PC-3 (cell line): ENCODE measurements around the gene PCGF1. TPM values are rescaled to one million over a fixed set of nuclear protein-coding genes. Genes with fewer than 3 reads are reported as not detected.

Experiments
- ATAC-seq: fragments of 200-7000 bp; cut with Tn5 transposase; 2 replicates; pipeline ENCODE4 v1.9.1; 2020; ENCODE audit warnings: mild to moderate bottlenecking, moderate library complexity
- BruUV-seq: library from RNA; stranded (reverse); fragments of 400-500 nt; replicated peaks from 2 replicates; lab custom pipeline; 2021; lab: Mats Ljungman, UMichigan
- CTCF ChIA-PET: fragments of 300-600 bp; sonication (Branson Sonifier 250); formaldehyde crosslinking; loops from one replicate; lab custom pipeline; 2022; ENCODE audit warnings: antibody characterized with exemption; lab: Charles Lee
- POLR2A ChIA-PET: fragments of 300-600 bp; sonication (Branson Sonifier 250); formaldehyde crosslinking; loops from one replicate; lab custom pipeline; 2022; ENCODE audit warnings: antibody characterized with exemption; ENCODE audit not compliant: unreplicated experiment; lab: Charles Lee
- DNase-seq: peaks from one replicate; pipeline ENCODE4 v3.0.0-alpha.2; 2015
- H2AFZ ChIP-seq: fragments of 300-600 bp; sonication (generic); 2 replicates; pipeline ENCODE4 v1.6.0; 2016; ENCODE audit warnings: antibody characterized with exemption, low read length
- H3F3A ChIP-seq: fragments of 300-600 bp; sonication (generic); one replicate; pipeline ENCODE4 v1.6.0; 2017; ENCODE audit warnings: antibody characterized with exemption, low read length, control low read depth, mild to moderate bottlenecking; ENCODE audit not compliant: unreplicated experiment
- H3K27ac ChIP-seq: fragments of 300-600 bp; sonication (generic); 2 replicates; pipeline ENCODE4 v1.5.1; 2016; ENCODE audit warnings: mild to moderate bottlenecking, low read length
- H3K27me3 ChIP-seq: fragments of 300-600 bp; sonication (generic); 2 replicates; pipeline ENCODE4 v1.6.1; 2016; ENCODE audit warnings: low read length, mixed read lengths
- H3K36me3 ChIP-seq: fragments of 300-600 bp; sonication (generic); 2 replicates; pipeline ENCODE4 v1.6.1; 2016; ENCODE audit warnings: low read depth, mixed run types, low read length, mixed read lengths
- H3K4me1 ChIP-seq: fragments of 300-600 bp; sonication (generic); 2 replicates; pipeline ENCODE4 v1.5.1; 2016; ENCODE audit warnings: low read length; ENCODE audit not compliant: insufficient read depth
- H3K4me2 ChIP-seq: fragments of 300-600 bp; sonication (generic); 2 replicates; pipeline ENCODE4 v1.6.0; 2016; ENCODE audit warnings: low read length
- H3K4me3 ChIP-seq: fragments of 300-600 bp; sonication (generic); 2 replicates; pipeline ENCODE4 v1.5.1; 2016; ENCODE audit warnings: mild to moderate bottlenecking, low read length, mixed read lengths
- H3K79me2 ChIP-seq: fragments of 300-600 bp; sonication (generic); 2 replicates; pipeline ENCODE4 v1.6.1; 2017; ENCODE audit warnings: low read length, mixed read lengths
- H3K9ac ChIP-seq: fragments of 300-600 bp; sonication (generic); 2 replicates; pipeline ENCODE4 v1.6.0; 2016; ENCODE audit warnings: mild to moderate bottlenecking, low read length
- H3K9me2 ChIP-seq: fragments of 300-600 bp; sonication (generic); replicated peaks from 2 replicates; pipeline ENCODE4 v1.6.1; 2016; ENCODE audit warnings: mixed run types, low read length, mixed read lengths
- H3K9me3 ChIP-seq: fragments of 300-600 bp; sonication (generic); 2 replicates; pipeline ENCODE4 v1.6.1; 2016; ENCODE audit warnings: low read length, mixed read lengths
- H4K20me1 ChIP-seq: fragments of 300-600 bp; sonication (generic); 2 replicates; pipeline ENCODE4 v1.6.1; 2016; ENCODE audit warnings: low read length, mixed read lengths
- EZH2 ChIP-seq: fragments of 300-600 bp; sonication (generic); IDR thresholded peaks from one replicate; pipeline ENCODE4 v1.6.1; 2017; ENCODE audit warnings: antibody characterized with exemption, mild to moderate bottlenecking, low read length; ENCODE audit not compliant: unreplicated experiment
- EZH2phosphoT487 ChIP-seq: fragments of 300-600 bp; sonication (generic); IDR thresholded peaks from 2 replicates; pipeline ENCODE4 v1.6.1; 2018; ENCODE audit warnings: mild to moderate bottlenecking, antibody characterized with exemption, low read length, borderline replicate concordance
- intact Hi-C: fragments of 100-400 bp; cut with micrococcal nuclease; formaldehyde crosslinking; loops from 2 replicates; pipeline ENCODE4 v1.9.0; 2023
- total RNA-seq: library from RNA; depleted of rRNA; stranded (reverse); fragments of >200 nt; gene quantifications from 2 replicates; pipeline ENCODE4 v1.2.3, GENCODE V29; 2014
- TF ChIP-seq, protein P1 (sequence below): fragments of 300-600 bp; sonication (generic); conservative IDR thresholded peaks from 2 replicates; pipeline ENCODE4 v1.5.1; 2017; ENCODE audit warnings: antibody characterized with exemption, low read depth, mild to moderate bottlenecking, low read length

The PCGF1 gene
- total RNA-seq, 1 experiment from 2014 or later: 35.7 TPM

DNA sequence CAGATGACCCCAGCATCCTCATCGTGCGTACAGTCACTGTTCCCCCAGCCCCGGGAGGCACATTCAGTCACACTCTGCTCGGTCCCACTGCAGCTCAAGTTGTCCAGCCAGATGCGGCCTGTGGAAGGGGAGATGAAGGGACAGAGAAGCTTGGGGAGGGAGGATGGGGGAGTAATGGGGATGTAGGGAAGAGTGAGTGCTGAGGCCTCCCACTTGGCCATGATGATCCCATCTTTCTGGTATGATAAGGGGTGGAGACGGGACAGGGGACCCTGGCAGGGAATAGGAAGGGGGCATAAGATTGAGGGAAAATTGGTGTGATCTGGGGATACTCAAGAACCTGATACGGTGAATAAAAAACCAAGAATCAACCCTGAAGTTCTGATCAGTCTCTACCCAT, 42.7 kb upstream of the PCGF1 start:
- ATAC-seq (no peak), DNase-seq (no peak)
- Histone ChIP-seq H3F3A (no peaks in the 10 kb centered on the region), H3K27me3 (no peaks in the 10 kb centered on the region), H3K9me3 (no peaks in the 10 kb centered on the region), H3K4me2 (peak overlapping the region; percentile 100), H3K9me2 (no peaks in the 10 kb centered on the region), H3K4me3 (peak overlapping the region; percentile 83), H2AFZ (no peak overlapping the region), H4K20me1 (no peaks in the 10 kb centered on the region), H3K36me3 (no peaks in the 10 kb centered on the region), H3K4me1 (peaks cover 12% of the 10 kb centered on the region; the same call in 1 of the 2 replicates), H3K27ac (no peak overlapping the region), H3K9ac (no peak overlapping the region), H3K79me2 (peaks cover 10% of the 10 kb centered on the region)
- no TSS peak for BruUV-seq
- POLR2A ChIA-PET: no interaction called here
- TF ChIP-seq, protein P1, sequence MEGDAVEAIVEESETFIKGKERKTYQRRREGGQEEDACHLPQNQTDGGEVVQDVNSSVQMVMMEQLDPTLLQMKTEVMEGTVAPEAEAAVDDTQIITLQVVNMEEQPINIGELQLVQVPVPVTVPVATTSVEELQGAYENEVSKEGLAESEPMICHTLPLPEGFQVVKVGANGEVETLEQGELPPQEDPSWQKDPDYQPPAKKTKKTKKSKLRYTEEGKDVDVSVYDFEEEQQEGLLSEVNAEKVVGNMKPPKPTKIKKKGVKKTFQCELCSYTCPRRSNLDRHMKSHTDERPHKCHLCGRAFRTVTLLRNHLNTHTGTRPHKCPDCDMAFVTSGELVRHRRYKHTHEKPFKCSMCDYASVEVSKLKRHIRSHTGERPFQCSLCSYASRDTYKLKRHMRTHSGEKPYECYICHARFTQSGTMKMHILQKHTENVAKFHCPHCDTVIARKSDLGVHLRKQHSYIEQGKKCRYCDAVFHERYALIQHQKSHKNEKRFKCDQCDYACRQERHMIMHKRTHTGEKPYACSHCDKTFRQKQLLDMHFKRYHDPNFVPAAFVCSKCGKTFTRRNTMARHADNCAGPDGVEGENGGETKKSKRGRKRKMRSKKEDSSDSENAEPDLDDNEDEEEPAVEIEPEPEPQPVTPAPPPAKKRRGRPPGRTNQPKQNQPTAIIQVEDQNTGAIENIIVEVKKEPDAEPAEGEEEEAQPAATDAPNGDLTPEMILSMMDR: no peak
- TF ChIP-seq EZH2 (no peak), EZH2phosphoT487 (no peak)
- intact Hi-C loops: no loop called here
- CTCF ChIA-PET: no interaction called here

DNA sequence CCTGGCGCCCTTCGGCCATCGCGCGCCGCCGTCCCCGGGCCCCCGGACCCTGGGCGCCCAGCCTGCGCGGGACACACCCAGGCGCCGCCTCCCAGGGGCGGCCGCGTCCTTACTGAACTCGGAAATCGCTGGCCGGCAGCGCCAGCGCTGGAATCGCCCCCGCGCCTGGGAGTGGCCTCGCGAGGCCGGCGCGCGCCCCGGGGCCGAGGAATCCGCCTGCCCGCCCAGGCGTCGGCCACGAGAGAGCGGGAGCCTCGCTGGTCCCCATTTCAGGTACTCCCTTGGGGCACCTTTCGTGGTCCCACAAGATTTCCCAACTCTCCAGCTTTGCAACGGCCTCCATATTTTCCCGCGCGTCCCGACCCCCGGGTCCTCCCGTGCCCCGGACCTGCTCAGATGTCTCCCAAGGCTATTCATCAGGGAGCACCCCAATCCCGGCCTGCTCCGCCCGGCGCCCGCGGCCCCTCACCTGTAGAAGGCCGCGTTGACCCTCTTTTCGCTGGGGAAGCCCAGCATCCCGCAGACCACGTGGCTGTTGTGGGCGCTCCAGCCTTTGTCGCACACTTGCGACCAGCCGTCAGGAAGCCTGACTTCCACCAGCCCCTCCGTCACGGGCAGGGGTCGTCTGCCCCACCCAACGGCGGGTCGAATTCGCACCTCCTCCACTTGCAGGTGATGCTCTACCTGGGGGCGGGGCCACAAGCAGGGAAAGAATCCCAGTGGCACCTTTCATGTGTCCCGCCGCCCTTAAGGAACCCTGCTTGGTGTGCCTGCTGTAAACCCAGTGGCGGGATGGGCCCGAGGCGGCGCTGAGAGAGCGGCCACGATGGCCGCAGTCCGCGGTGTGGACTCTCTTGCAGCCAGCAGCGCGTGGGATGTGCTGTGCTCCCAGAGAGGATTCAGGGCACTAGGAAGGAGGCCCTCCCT, 41.7 kb upstream of the PCGF1 start:
- TF ChIP-seq EZH2phosphoT487: no peak
- no peak for TF ChIP-seq EZH2
- Histone ChIP-seq H3K27ac (peak overlapping the region; percentile 48), H3K9me2 (no peaks in the 10 kb centered on the region), H3F3A (no peaks in the 10 kb centered on the region), H2AFZ (peak overlapping the region; percentile 97), H3K9ac (peak overlapping the region; percentile 80), H3K4me1 (peaks cover 12% of the 10 kb centered on the region; the same call in 1 of the 2 replicates), H3K79me2 (peaks cover 10% of the 10 kb centered on the region), H3K9me3 (no peaks in the 10 kb centered on the region), H3K4me2 (peak overlapping the region; percentile 100), H3K4me3 (peak overlapping the region; percentile 83), H3K27me3 (no peaks in the 10 kb centered on the region), H3K36me3 (no peaks in the 10 kb centered on the region), H4K20me1 (no peaks in the 10 kb centered on the region)
- BruUV-seq: TSS peak; percentile 69
- CTCF ChIA-PET: no interaction called here
- intact Hi-C loops: no loop called here
- ATAC-seq (peak; percentile 85), DNase-seq (peak; percentile 76)
- POLR2A ChIA-PET: no interaction called here

DNA sequence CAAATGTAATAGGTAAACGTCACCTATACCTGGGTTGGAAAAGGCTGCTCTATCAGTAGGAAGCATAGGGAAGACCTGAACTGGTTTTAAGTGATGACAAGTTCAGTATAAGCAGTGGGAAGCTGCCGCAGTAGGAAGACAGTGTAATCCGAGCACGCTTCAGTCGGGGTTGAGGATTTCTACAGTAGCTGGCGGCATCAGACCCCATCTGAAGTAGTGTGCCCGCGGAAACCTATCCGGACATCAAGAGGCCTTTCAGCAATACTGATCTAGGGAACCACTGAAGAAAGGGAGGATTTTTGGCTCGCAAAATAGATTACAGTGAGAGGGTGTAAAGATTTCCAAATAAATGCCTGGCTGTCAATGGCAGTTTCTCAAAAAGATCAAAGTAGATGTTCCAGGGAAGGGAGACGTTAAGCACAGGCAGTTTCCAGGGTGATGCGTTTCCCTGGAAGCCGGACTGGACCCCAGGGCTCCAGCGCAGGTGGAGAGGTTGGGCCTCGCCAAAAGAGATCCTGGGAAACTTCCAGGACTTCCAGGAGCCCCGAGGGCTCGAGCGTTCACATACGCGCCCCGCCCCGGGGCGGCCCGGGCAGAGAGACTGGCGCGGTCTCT, 40.9 kb upstream of the PCGF1 start:
- no peak for ATAC-seq
- no peaks in the 10 kb centered on the region for H3K27me3 ChIP-seq
- H3K4me3 ChIP-seq: peak overlapping the region; percentile 83
- no peaks in the 10 kb centered on the region for H3K36me3 ChIP-seq
- ChIA-PET POLR2A (no interaction called here), CTCF (no interaction called here)
- peak overlapping the region; percentile 80 for H3K9ac ChIP-seq
- H3K4me1 ChIP-seq: peaks cover 12% of the 10 kb centered on the region; the same call in 1 of the 2 replicates
- peak overlapping the region; percentile 100 for H3K4me2 ChIP-seq
- no TSS peak for BruUV-seq
- H2AFZ ChIP-seq: peak overlapping the region; percentile 97
- TF ChIP-seq EZH2phosphoT487: no peak
- TF ChIP-seq, protein P1: no peak
- no peak for TF ChIP-seq EZH2
- no peak for DNase-seq
- H3K79me2 ChIP-seq: peaks cover 10% of the 10 kb centered on the region
- no peak overlapping the region for H3K27ac ChIP-seq
- intact Hi-C loops: no loop called here
- H3K9me3 ChIP-seq: no peaks in the 10 kb centered on the region
- no peaks in the 10 kb centered on the region for H3K9me2 ChIP-seq
- no peaks in the 10 kb centered on the region for H4K20me1 ChIP-seq
- no peaks in the 10 kb centered on the region for H3F3A ChIP-seq
